ENCODE measurements around the gene TAS2R60. TPM values are rescaled to one million over a fixed set of nuclear protein-coding genes. Genes with fewer than 3 reads are reported as not detected.
"Not testable (repeated sequence)": the region's sequence is repeated elsewhere in the genome, so short reads cannot be mapped to it uniquely, and the experiment has no call there.

TAS2R60 gene
- total RNA-seq, 1 experiment from 2014 or later, result not detected

DNA sequence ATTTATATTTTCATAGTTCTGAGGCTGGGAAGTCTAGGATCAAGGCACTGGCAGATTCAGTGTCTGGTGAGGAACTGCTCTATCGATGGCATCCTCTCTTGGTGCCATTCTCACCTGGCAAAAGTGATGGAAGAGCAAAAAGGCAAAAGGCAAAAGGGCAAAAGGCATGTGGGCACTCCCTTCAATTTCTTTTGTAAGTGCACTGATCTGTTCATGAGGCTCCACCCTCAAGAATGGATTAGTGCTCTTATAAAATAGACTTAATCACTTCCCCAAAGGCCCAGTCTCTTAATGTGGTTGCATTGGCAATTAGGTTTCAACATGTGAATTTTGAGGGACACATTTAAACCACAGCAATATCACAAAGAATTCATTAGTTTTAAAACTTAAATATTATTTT, 16.1 kb downstream of the TAS2R60 start:
- in situ Hi-C loops (cut with HindIII; ENCODE audit: low sequenced_read_pairs), result no loop called here
- DNase-seq (ENCODE audit: low spot score), result no peak

DNA sequence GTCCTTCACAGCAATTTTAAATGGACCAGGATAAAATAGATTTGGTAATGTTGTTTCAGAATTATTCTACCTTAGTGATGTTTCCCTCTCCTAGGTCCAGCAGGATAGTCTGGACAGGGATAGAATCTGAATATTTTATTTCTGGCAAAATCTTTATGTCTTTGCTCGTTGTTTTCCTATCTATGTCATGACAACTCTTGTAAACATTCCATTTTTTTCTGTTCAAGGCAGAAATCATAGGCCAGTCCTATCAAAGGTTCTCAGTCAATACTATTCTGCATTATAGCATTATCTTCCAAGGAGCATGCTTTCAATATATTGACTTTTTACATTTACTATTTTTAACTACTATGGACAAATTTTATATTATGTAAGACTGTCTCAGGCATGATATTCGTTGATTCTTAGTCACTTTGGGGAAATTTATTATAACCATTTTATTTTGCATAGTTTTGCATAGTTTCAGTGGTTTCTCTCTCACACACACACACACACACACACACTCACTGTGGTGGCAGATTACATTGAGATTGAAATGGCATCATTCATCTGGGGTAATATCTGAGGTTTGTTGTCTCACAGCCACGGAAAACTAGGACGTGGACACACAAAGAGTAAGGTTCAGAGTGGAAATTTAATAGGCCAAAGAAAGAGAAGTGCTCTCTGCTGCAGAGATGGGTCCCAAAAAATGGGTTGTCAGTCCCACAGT, 17.2 kb downstream of the TAS2R60 start:
- no peak for DNase-seq (ENCODE audit: low spot score)
- in situ Hi-C loops (cut with HindIII; ENCODE audit: low sequenced_read_pairs), result no loop called here

DNA sequence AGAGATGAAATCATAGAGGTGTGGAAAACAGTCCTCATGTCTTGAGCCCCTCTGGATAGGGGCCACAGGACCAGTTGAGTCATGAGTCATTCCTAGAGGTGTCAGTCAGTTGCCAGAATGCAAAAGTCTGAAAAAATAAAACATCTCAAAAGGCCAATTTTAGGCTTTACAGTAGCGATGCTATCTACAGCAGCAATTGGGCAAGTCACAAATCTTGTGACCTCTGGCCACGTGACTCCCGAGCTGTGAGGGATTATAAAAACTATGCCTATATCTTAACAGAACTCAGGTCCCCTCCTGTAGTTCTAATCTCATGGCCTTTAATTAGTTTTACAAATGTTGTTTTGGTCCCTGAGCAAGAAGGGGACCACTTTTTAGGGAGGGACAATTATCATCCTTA, 18.8 kb downstream of the TAS2R60 start:
- no peak for DNase-seq (ENCODE audit: low spot score)
- in situ Hi-C loops (cut with HindIII; ENCODE audit: low sequenced_read_pairs), result no loop called here

DNA sequence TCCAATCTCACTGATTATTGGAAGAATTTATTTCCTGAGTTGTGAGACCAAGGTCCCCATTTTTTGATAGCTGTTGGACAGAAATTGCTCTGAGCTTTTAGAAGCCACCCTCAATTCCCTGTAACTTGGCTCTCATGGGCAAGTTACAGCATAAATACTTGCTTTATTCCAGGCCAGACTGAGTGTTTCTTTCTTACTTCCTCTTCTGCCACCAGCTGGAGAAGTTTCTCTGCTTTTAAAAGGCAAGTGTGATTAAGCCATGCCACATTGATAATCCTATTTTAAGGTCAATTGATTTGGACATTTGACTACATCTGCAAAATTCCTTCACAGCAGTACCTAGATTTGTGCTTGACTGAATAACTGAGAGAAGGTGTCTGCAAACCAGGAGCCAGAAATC, 20.3 kb downstream of the TAS2R60 start:
- in situ Hi-C loops (cut with HindIII; ENCODE audit: low sequenced_read_pairs), result no loop called here
- no peak for DNase-seq (ENCODE audit: low spot score)

DNA sequence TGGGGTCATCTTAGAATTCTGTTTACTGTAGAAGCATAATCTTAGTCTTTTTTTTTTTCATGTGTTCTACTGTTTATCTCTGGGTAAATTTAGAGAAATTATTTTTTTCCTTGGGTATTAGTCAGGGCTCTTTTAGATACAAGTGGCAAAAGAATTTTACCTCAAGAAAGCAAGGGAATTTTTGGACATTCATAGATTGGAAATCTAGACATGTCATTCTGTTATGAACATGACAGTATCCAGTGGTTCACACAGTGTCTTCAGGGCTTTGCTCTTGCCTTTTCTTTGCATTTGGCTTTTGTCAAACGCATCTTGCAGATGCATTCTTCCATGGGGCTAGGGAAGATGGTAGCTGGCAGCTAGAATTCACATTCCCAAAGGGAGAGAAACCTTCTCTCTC, 20.7 kb downstream of the TAS2R60 start:
- in situ Hi-C loops (cut with HindIII; ENCODE audit: low sequenced_read_pairs), result no loop called here
- DNase-seq (ENCODE audit: low spot score), result no peak

DNA sequence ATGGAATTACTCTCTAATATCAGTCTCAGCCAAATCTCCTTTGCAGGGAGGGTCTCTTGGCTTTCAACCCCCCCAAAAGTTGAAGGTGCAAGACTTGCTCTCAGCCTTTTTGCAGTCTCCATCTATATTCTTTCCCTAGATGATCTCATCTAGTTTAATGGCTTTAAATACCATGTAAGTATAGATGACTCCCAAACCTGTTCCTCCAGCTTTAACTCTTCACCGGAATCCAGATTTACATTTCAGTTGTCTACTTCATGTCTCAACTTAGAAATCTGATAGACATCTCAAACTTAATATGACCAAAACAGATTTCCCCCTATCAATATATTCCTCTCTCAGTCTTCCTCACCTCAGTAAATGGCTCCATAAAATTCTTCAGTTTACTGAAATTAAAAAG, 24.5 kb downstream of the TAS2R60 start:
- DNase-seq (ENCODE audit: low spot score), result no peak
- in situ Hi-C loops (cut with HindIII; ENCODE audit: low sequenced_read_pairs), result no loop called here

DNA sequence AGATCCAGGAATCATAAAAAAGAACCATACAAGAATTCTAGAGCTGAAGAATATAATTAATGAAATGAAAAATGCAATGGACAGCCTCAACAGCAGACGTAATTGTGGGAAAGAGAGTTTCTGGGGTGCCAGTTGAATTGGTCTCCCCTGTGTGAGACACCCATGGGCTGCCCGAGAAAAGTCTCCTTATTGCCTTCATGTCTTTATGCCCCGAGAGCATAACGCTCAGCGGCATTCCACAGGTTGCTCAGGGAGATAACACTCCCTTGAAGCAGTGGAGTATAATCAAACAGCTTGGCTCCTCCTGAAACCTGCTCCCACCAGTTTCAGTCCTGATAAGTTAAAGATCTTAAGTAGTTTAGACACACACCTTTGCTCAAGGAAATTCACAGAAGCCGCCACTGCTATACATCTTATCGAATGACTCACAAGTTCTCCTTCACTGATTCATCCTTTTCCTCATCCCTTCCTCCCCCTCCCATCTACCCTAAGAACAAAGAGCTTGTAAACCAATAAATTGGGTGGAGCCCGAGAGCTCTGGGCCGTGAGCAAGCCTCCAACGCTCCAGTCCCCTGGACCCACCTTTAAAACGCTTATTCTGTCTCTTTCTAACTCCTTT, 28.9 kb downstream of the TAS2R60 start:
- DNase-seq (ENCODE audit: low spot score); in situ Hi-C loops (cut with HindIII; ENCODE audit: low sequenced_read_pairs): not testable (repeated sequence)

DNA sequence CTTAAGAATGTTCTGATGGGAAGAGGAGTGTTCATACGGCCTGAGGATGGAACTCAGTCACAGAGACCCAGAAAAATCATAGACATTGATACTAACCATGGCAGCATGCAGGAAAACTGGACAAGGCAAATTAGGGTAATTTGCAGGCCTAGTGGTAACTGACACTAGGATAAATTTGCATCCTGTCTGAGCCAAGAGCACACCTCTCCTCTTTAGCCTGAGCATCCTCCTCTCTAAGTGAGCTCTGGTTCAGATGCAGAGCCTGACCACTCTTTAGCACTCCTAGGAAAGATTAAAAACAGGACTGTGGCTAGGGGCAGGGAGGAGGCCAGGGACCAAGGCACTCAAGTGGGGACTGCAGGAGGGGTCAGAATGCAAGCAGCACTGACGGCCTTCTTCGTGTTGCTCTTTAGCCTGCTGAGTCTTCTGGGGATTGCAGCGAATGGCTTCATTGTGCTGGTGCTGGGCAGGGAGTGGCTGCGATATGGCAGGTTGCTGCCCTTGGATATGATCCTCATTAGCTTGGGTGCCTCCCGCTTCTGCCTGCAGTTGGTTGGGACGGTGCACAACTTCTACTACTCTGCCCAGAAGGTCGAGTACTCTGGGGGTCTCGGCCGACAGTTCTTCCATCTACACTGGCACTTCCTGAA, 34.4 kb downstream of the TAS2R60 start, which contains the start of gene TAS2R41:
TSS of gene TAS2R41 (plus strand) at position 373 of the 650 bp plus-strand sequence. CDS start at position 373, 0 bp downstream.
- in situ Hi-C loops (cut with HindIII; ENCODE audit: low sequenced_read_pairs), result no loop called here
- DNase-seq (ENCODE audit: low spot score), result no peak

DNA sequence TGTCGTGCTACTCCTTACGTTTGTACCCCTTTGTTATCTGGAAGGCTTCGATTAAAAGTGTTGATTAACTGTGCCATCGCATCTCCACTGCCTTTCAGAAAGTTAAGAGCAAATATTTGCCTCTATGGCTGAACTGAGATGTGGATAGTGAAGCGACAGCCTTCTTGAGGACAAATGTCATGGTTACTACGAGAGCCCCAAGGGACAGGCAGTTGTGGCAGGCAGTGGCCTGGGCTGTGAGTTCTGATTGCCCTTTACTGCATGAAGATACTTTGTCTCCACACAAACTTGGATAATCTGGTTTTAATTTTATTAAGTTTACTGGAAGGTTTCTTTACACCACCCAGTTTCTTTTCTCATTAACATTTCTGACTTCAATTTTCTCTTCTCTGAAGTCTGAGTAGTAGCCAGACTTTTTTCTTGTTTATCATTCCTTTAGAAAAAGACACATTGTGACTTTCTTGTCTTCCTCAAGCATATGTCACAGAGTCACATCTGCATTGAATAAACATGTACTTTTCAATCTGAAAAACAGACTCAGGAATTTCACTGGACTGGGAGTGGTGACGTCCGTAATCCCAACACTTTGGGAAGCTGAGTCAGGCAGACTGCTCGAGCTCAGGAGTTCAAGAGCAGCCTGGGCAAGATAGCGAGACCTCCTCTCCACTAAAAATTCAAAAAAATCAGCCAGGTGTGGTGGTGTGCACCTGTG, 36.0 kb downstream of the TAS2R60 start:
- in situ Hi-C loops (cut with HindIII; ENCODE audit: low sequenced_read_pairs), result no loop called here
- no peak for DNase-seq (ENCODE audit: low spot score)

DNA sequence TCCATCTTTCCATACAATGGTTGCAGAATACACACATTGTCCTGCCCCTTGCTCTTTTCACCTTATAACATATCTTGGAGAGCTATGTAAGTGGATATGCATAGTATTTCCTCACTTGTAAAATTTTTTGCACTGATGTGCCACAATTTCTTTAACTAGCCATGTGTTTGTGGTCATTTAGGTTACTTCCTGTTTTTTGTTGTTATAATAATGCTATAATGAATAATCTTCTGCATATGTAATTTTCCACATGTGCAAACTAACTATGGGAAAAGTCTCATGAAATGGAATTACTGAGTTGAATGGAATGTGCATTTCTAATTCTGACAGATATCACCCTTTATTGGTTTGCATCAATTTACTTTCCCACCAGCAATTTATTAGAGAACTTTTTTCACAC, 37.2 kb downstream of the TAS2R60 start:
- in situ Hi-C loops (cut with HindIII; ENCODE audit: low sequenced_read_pairs), result no loop called here
- no peak for DNase-seq (ENCODE audit: low spot score)

DNA sequence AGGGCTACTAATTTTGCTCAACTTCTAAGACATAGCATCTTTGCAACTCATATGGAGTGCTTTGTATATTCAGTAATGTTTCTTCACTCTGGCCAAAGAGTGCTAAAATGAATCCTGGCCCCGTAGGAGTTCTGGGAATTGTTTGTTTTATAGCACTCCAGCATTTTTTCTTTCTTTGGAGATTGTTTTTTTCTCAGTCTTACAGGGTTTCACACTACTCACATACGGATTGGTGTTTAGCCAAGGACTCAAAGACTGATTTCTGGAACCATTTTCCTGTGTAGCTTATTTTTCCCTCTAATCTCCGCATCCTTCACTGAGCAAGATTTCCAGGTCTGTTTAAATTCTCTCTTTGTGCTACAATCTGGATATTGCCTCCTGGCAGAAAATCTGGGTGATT, 40.9 kb downstream of the TAS2R60 start:
- DNase-seq (ENCODE audit: low spot score), result no peak
- in situ Hi-C loops (cut with HindIII; ENCODE audit: low sequenced_read_pairs), result no loop called here

DNA sequence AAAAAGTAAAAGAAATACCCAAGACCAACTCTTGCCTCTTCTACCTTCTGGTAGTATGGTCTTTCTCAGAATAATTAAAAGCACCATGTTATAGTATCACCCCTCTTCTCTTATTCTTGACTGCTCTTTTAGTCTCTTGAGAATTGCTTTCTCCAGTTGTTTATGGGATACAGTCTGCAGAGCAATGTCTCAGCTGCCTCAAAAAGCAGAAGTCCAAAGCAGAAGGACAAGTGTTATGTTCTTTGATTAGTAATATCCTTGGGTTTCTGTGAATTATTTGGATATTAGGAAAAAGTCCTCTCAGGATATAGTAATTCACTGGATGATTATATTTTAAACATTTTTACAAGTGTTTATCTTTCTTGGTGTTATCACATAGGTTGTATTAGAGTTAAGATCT, 41.8 kb downstream of the TAS2R60 start:
- in situ Hi-C loops (cut with HindIII; ENCODE audit: low sequenced_read_pairs), result no loop called here
- no peak for DNase-seq (ENCODE audit: low spot score)

DNA sequence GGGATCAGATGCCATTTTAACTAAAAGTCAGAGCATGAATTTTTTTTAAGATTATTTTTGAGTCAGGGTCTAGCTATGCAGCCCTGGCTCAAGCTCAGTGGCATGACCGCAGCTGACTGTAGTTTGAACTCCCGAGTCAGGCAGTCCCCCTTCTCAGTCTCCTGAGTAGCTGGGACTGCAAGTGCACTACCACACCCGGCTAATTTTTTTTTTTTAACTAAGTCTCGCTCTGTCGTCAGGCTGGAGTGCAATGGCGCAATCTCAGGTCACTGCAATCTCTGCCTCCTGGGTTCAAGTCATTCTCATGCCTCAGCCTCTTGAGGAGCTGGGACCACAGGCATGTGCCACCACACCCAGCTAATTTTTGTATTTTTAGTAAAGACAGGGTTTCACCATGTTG, 42.2 kb downstream of the TAS2R60 start:
- no peak for DNase-seq (ENCODE audit: low spot score)
- in situ Hi-C loops (cut with HindIII; ENCODE audit: low sequenced_read_pairs), result no loop called here

DNA sequence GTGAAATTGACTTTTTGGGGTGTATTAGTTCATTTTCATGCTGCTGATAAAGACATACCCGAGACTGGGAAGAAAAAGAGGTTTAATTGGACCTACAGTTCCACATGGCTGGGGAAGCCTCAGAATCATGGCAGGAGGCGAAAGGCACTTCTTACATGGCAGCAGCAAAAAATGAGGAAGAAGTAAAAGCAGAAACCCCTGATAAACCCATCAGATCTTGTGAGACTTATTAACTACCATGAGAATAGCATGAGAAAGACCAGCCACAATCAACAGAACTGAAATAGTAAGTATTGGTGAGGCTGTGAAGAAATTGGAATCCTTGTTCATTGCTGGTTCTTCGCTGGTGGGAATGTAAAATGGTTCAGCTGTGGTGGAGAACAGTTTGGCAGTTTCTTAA, 43.0 kb downstream of the TAS2R60 start:
- in situ Hi-C loops (cut with HindIII; ENCODE audit: low sequenced_read_pairs); DNase-seq (ENCODE audit: low spot score): not testable (repeated sequence)

DNA sequence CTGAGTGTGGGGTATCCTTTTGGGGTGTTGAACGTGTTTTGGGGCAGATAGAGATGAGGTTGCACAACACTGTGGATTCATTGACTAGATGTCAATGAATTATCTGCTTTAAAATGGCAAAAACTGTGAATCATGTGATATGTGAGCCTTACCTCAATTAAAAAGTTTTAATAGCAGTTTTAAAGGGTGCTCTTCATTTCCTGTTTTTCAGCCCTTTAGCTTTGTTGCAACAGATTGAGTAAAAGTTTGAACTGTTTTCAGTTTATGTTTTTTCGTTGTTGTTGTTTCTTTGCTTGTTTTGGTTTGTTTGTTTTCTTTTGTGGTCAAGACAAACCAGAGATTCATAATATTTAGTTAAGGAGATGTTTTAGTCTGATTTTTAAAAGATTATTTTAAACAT, 43.8 kb downstream of the TAS2R60 start:
- in situ Hi-C loops (cut with HindIII; ENCODE audit: low sequenced_read_pairs), result no loop called here
- no peak for DNase-seq (ENCODE audit: low spot score)

DNA sequence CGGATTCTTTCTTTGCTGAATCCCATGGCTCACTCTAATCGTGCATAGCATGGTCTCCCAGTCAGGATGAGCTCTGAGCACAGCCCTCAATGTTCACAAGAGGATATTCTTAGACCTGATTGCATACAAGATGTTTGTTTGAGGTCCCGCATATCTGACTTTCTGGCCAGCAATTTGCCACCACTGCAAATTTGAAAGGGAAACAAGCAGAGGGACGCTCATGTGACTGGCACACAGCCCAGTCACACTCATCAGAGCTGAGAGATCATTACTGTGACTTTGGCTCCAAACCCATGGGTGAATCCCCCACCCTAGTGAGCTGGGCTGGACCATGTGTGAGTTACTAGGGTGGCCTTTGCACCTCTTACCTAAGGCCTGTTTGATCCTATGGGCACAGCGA, 44.3 kb downstream of the TAS2R60 start:
- in situ Hi-C loops (cut with HindIII; ENCODE audit: low sequenced_read_pairs), result no loop called here
- no peak for DNase-seq (ENCODE audit: low spot score)

DNA sequence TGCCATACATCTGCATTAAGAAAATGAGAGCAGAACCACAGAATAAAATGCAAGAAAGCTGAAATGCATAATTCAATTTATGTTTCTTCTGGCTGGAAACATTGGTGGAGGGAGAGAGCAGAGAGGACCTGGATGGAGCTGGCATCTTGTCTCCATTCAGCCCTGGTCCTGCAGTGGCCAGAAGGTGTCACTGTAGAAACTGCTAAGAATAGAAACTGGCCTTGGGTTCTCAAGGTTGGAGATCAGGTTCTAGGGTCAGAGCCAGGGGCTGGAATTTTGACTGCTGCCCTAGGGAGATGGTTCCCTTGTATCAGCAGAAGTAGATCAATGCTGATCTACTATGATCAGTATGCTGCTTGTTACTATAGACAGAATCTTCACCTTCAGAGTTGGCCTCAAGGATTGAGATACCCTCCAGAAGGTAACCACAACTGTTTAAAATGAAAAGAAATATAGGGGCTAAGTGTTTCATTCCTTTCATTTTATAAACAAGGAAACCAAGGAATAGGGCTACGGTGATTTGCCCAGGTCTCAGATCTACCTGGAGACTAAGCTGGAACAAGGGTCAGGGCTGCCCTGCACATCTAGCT, 47.6 kb downstream of the TAS2R60 start:
- no peak for DNase-seq (ENCODE audit: low spot score)
- in situ Hi-C loops (cut with HindIII; ENCODE audit: low sequenced_read_pairs), result no loop called here

DNA sequence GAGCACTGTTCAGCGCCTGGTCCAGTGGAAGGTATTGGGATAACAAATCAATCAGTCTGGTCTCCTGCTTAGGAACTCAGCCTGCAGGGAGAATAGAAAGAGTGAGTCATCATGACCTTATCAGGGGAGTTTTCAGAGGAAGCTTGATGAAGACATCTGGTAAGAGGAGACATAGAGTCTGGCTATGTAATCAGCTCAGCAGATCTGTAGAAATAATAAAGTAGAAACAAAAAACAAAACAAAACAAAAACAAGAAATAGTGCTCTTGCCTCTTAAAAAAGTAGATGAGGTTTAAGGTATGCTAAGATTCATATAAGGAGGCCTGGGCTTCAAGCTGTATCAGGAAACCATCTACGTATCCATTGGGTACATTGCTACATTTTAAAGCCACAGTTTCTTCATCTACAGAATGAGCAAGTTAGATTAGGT, 48.8 kb downstream of the TAS2R60 start:
- in situ Hi-C loops (cut with HindIII; ENCODE audit: low sequenced_read_pairs), result no loop called here
- no peak for DNase-seq (ENCODE audit: low spot score)

Data from G401 (cell line).